ENCODE measurements around the gene SPATA33.
"Not testable (repeated sequence)": the region's sequence is repeated elsewhere in the genome, so short reads cannot be mapped to it uniquely, and the experiment has no call there.

Gene SPATA33

GRCh38 chr16:89695086-89695874, 37.6 kb downstream of the SPATA33 start:
- DNase-seq: no peak

GRCh38 chr16:89695875-89696669, 38.4 kb downstream of the SPATA33 start:
- DNase-seq: no peak

GRCh38 chr16:89696670-89697128, 39.1 kb downstream of the SPATA33 start:
- DNase-seq: no peak

- no peak for DNase-seq
Measured at GRCh38 chr16:89697161-89697615, 39.6 kb downstream of the SPATA33 start.

GRCh38 chr16:89697616-89698331, 40.1 kb downstream of the SPATA33 start:
- no peak for DNase-seq

- not testable (repeated sequence) for DNase-seq
Measured at GRCh38 chr16:89698717-89699116, 41.1 kb downstream of the SPATA33 start.

- DNase-seq: not testable (repeated sequence)
Measured at GRCh38 chr16:89699629-89700099, 42.0 kb downstream of the SPATA33 start.

GRCh38 chr16:89700100-89700648, 42.5 kb downstream of the SPATA33 start:
- DNase-seq: peak; percentile 87

- no peak for DNase-seq
Measured at GRCh38 chr16:89700649-89701424, 43.2 kb downstream of the SPATA33 start.

- peak; percentile 84 for DNase-seq
Measured at GRCh38 chr16:89701425-89702406, 44.1 kb downstream of the SPATA33 start, which contains the start of gene SPATA2L. Gene SPATA2L (minus strand): TSS chr16:89701705. CDS start chr16:89701232, 473 bp downstream.

- DNase-seq: no peak
Measured at GRCh38 chr16:89704281-89704680, 46.6 kb downstream of the SPATA33 start.

GRCh38 chr16:89705006-89705405, 47.4 kb downstream of the SPATA33 start:
- no peak for DNase-seq

- no peak for DNase-seq
Measured at GRCh38 chr16:89706518-89707260, 49.1 kb downstream of the SPATA33 start.

- DNase-seq: no peak
Measured at GRCh38 chr16:89707695-89708094, 50.1 kb downstream of the SPATA33 start.

- DNase-seq: no peak
Measured at GRCh38 chr16:89708481-89708931, 50.9 kb downstream of the SPATA33 start.

- no peak for DNase-seq
Measured at GRCh38 chr16:89709166-89709565, 51.5 kb downstream of the SPATA33 start.

GRCh38 chr16:89709716-89710432, 52.2 kb downstream of the SPATA33 start:
- DNase-seq: no peak

GRCh38 chr16:89710709-89711564, 53.3 kb downstream of the SPATA33 start:
- DNase-seq: no peak

Data from T1000 (cell line).